GM18517 (cell line): ENCODE results near the gene CTTNBP2.
A peak's percentile ranks its signal among the peaks of the same experiment; 100 is the strongest.
"Not testable (repeated sequence)": the region's sequence is repeated elsewhere in the genome, so short reads cannot be mapped to it uniquely, and the experiment has no call there.

Source experiments
- ATAC-seq: cut with Tn5 transposase; IDR thresholded peaks from one replicate; pipeline ENCODE4 v1.9.1; 2021; ENCODE audit warnings: mild to moderate bottlenecking, moderate library complexity; ENCODE audit not compliant: unreplicated experiment

Gene CTTNBP2

DNA sequence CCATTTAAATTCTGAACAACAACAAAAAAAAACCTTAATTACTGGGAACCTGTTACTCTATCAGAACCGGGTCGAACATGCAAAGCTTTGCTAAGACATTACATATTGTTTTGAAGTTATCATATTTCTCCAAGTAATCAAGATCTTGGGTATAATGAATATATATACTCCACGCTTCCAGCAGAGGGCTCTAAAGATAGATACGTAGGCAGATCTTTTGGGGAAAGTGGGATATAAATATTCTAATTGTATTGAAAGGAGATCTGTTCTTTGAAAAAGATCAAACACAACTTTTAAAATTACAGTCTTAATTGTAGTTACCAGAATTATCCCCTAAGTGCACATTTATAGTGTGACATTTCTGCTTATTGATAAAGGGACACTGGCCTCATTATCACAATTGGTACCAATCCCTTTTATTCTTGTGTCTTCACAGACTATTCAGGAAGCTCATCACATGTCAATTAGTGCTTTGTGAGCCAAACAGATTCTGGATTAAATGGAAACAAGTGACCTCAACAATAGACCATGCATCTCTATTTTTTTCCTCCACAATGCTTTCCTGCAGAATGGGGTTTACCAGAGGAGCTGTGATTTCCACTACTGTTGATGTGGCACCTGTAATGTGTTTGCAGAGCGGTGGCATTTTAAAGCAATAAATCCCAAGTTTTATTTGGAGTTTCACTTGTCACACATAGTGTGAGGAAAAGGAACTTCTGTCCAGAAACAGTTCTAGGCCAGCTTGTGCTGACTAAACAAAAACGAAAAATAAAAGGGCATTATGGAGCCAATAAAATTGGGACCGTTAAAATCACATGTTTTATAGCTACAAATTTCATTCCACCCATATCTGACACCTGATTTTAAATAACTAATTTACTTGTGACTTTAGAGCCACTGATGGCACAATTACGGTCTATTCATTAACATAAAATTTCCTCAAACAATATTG is 122.4 kb downstream of the CTTNBP2 start:
- ATAC-seq: no peak

DNA sequence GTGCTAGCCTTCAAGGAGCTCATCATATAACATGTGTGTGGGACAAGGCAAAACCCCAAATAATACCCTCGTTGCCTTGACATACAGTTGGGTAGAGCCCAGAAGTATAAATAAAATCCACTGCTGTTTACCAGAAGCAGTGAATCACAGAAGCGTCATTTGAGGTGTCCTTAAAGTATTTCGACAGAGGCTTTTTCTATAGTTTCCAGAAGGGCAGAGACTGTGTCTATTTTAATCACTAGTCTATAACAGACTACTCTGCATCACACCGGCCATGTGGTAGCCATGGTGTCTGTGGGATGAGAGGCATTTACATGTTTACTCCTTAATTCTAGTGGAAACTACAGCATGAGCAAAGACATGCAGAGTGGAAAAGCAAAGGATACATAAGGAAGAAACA is 131.3 kb downstream of the CTTNBP2 start:
- ATAC-seq: no peak

DNA sequence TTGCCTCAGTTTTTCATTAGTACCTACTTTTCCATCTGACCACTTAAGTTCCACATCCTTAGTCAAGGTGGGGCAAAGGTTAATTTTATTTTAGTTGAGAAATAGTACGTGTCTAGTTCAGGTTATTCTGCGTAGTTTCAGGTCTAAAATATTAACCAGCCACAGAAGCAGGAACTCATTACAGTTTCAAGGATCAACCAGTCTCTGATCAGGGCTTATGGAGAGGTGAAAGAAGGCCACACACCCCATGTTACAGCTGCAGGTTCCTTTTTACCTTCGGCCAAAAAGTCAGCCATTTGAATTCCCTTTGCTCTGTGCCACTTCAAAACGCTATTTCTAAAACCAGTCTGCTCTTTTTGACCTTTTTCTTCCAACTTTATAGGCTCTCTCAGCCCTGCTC is 134.2 kb downstream of the CTTNBP2 start:
- ATAC-seq: no peak

DNA sequence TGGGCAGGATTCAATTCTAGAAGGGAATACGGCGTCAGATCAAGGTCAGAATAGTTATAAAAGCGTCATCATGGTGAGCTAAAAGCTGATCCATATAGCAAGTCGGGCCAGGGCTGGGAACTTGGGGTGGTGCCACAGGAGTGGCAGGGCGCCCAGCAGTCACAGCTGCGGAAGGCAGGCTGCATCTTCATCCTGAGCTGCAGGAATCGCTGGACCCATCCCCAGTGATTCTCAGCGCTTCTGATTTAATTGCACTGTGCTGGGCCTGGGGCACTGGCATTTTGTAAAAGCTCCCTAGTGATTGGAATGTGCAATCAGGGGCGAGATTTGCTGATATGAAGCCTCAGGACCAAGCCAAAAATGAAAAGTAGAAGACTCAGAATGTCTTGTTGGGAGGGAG is 135.3 kb downstream of the CTTNBP2 start:
- ATAC-seq: no peak

DNA sequence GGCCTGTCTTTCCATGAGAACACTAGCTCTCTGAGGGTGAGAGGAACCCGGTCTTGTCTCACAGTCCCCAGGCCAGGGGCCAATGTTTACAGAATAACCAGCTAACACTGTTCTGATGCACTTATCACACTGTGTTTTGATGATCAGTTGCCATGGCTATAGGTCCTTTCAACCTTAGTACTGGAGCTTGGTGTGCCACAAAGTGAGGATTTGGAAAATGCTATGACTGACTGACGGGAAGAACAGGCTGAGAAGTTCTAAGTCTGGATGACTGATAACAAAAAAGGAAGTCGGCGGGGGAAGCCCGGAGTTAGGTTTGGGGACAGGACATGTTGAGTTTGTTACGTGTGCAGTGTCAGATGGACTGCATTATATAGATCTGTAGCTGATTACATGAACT is 141.8 kb downstream of the CTTNBP2 start:
- peak; percentile 90 for ATAC-seq

DNA sequence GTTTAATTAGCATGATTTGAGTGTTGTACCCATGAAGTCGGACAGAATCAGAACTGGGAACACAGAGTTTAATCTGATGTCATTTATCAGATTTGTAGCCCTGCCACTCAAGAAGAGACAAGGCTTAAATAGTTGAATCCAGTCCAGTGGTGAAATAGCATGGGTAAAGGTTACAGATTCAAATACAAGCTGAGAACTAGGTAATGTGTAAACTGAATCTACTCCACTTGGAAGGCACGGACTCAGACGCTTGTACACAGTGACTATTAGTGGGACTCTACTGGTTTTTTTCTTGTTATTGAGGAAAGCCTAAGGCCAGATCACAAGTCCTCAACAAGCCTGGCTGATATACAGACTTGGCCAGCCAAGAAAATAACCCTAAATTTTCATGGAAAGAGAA is 142.9 kb downstream of the CTTNBP2 start:
- no peak for ATAC-seq

DNA sequence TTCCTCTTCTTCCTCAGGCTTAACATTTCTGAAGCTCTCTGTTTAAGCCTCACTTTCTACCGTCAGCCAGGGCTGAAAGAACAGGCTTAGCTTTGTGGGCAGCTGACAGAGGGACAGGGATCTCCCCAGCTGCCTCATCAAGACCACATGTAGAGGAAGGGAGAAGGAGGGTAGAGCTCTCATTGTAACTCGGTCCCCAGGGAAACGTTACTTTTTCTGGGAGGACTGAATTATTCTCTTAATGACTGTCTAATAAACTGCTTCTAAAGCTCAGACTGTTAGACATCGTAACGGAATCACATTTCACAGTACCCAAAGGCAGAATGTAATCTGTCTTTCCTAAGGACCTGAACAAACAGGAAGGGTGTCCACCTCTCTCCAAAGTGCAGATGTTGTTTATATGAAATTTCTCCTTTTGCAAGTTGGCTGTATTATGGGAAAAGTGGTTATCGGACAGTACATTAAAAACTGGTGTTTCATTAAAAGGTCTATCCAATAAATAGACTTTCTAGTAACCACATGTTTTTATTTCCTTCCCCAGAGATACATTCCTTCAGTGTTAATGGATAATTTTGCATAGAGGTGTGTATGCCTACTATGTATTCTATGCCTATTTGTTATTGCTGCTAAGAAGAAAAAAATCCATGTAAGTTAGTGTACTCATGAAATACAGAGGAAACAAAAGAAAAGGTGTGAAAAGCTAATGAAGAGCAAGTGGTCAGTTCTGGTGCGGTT is 144.2 kb downstream of the CTTNBP2 start:
- ATAC-seq: no peak

DNA sequence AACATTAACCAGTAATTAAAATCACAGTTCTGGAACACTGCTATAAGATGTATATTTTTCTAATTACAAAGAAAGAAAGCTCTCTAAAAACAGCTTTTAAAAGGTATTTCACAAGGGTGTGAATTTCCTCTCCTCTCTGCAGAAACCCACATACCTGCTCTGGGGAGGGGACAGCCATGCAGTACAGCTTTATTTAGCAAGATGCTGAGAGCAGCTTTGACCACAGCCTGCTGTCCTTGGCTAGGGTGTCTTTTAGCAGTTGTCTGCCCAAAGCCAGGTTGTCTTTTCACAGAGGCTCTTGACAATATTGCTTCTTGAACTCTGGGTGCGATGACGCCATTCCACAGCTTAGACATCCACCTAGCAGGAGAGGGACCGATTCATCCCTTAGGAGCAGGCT is 148.3 kb downstream of the CTTNBP2 start:
- ATAC-seq: no peak

DNA sequence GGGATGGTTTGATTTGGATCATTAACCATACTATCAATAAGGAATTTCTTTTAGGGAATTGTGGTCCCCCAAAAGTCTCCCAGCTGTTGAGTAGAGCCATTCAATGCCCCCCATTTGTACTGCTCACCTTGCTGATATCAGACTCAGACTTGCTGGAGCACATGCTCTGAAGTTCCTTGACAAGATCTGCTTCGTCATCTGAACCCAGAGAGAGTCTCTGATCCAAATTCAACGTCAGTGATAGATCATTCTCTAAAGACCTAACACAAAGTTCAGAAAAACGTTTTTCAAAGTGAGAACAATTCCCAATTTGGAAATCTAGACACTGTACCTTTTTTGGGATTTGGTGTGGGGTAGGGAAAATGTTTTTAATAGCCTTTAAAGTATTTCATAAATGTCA is 153.9 kb downstream of the CTTNBP2 start:
- ATAC-seq: no peak

DNA sequence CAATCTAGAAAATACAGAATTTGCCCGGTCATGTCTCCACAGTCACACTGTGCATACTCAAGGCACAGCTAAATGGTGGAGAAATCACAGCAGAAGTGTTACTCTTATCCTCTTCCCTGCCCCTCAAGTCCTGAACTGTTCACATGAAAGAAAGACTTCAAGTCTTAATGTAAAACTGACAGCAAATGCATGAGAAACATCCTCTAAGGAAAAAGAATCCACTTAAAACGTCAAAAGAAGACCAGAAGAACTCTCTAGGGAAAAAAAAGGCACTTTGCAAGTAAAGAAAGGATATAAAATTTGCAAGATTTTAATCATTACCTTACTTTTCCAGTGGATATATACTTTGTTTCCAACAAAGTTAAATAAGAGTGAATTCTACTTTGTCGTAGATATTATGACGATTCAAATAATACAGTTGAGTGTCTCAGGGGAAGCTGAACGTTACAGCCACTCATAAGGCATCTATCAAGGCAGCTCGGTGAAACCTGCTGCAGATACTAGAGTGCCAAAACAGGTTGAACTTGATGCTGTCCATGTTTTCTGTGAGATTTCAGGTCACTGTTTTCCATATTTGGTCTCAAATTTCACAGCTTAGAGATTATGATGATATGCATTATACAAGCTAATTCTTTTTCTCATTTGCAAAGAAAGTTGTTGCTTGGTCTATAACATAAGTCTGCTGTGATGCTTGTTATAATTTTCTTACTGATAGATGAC is 155.0 kb downstream of the CTTNBP2 start:
- ATAC-seq: no peak

DNA sequence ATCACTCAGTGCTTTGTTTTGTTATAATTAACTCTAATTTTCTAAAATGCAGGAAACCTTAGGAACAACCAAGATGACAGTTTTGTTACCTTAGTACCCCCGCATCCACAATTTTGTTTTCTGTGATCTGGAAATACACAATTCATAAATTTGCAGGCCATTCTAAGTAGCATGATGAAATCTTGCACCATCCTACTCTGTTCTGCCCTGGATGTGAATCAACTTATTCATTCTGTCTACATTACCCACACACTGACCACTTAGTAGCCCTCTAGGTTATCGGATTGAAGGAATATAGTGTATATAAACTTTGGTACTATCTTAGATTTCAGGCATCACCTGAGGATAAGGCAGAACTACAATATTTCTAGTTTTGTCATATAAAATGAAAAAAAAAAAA is 155.9 kb downstream of the CTTNBP2 start:
- no peak for ATAC-seq

DNA sequence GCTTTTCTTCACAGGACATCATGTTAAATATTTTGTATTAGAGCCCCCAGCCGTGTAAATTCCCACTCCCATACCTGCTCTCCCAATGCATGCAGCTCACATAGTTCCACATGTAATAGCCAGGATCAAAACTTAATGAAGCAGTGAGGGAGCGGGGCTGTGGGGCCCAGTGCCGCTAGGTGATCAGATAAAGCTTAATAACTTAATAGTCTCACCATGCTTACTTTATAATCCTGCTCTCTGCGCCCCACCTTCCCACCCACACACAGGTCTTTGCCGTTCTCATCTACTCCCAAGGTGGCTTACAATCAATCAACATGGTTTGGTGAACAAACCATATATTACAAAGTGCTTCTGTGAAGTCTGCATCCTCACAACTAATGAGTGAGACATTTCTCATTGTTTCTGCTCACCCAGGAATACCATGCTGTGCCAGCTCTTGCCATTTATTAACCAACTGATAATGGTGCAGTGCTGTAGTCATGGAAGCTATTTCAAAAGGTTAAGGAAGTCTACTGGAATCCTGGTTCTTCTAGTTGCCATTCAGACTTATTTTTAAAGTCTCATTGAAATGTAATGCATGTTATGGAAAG is 156.4 kb downstream of the CTTNBP2 start:
- ATAC-seq: no peak

DNA sequence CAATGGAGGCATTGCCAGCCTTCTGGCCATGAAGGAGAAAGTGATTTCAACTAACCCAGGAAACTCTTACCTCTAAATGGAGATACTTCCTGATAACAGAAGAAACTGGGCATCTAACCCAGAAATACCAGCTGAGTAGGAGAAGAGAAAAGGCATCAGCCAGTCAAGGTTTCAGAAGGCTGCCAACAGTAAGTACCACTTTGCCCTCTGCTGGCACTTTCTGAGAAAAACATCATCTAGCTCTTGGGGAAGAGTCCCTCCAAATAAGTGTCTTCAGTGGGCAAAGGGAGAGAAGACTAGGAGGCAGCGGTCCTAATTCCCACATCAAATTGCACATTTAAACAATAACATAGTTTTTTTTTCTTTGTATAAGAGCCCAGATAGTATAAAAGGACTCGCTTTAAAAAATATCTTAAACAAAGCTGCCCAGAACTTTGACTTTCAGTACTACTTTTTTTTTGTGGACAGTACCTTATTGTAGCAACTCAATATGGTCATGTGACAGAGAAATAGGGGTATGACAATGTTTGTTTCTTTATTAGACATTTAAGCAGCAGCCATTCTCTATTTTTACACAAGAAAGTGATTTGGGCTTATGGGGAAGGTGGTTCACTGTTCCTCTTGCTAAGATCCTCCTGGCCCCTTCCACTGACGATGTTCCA is 157.3 kb downstream of the CTTNBP2 start:
- peak; percentile 90 for ATAC-seq

DNA sequence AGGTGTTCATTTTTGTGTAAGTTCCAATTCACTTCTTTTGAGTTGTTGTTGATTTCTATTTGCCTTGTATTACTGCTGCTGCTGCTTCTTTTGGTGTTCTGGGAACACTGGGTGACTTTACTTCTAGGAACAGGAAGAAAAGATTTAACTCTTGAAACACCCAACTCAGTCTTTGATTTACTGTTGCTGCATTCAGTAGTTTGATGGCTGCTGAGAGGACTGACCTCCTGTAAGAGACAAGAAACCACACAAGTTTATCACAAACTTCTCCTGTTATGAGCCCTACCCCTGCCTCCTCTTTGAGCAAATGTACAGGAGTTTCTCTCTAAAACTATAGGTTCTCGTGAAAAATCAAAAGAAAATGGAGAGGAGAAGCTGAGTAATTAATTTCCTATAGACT is 161.7 kb downstream of the CTTNBP2 start:
- no peak for ATAC-seq

DNA sequence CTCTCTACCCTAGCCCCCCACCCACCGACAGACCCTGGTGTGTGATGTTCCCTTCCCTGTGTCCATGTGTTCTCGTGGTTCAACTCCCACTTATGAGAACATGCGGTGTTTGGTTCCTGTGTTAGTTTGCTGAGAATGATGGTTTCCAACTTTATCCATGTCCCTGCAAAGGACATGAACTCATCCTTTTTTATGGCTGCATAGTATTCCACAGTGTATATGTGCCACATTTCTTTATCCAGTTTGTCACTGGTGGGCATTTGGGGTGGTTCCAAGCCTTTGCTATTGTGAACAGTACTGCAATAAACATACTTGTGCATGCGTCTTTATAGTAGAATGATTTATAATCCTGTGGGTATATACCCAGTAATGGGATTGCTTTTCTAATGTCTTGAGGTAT is 165.1 kb downstream of the CTTNBP2 start:
- not testable (repeated sequence) for ATAC-seq

DNA sequence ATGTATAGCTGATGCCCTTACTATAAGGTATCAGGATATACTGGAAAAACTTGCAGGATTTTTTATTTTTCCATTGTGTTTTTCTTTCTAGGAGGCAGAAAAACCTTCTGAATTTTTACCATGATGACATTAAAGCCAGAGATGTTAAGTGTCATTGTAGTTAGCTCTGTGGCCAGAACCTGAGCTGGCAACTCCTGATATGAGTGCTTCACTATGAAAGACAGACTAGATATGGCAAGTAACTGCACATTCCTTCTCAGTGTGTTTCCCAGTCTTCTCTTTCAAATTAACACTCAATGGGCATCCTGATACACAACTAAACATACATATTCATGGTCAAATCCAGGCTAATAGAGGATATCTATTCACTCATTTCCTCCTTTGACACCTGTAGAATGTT is 166.2 kb downstream of the CTTNBP2 start:
- no peak for ATAC-seq

DNA sequence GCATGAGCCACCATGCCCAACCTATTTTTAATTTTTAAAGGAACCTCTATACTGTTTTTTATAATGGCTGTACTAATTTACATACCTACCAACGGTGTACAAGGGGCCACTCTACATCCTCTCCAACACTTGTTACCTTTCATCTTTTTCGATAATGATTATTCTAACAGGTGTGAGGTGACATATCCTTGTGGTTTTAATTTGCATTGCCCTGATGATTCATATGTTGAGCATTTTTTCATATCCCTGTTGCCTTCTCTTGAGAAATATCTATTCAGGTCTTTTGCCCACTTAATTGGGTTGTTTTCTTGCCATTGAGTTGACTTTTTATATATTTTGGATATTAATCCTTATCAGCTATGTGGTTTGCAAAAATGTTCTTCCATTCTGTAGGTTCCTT is 167.0 kb downstream of the CTTNBP2 start:
- ATAC-seq: no peak

DNA sequence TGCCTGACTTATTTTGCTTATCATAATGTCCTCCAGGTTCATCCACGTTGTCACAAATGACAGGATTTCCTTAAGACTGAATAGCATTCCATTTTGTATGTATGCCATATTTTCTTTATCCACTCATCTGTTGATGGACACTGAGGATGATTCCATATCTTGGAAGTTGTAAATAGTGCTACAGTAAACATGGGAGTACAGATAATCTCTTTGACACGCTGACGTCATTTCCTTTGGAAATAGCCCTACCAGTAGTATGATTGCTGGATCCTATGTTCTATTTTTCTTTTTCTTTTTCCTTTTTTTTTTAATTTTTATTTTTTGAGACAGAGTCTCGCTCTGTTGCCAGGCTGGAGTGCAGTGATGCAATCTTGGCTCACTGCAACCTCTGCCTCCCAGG is 167.6 kb downstream of the CTTNBP2 start:
- no peak for ATAC-seq

DNA sequence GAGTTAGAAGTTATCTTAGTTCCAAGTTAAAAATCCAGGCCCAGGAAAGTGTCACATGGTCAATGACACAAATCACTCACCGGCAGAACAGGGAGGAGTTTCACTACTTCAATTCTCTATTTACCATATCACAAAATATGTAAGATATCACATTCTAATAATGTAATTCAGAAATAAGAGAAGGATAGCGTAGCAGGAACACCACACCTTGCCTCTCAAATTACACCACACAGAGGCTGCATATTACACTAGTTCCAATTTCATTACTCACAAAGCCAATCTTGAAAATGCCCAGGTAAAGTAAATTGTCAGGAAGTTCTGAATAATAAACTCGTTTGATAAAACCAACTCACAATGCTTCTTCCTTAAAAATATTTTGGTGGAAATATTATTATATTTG is 169.2 kb downstream of the CTTNBP2 start:
- ATAC-seq: no peak

DNA sequence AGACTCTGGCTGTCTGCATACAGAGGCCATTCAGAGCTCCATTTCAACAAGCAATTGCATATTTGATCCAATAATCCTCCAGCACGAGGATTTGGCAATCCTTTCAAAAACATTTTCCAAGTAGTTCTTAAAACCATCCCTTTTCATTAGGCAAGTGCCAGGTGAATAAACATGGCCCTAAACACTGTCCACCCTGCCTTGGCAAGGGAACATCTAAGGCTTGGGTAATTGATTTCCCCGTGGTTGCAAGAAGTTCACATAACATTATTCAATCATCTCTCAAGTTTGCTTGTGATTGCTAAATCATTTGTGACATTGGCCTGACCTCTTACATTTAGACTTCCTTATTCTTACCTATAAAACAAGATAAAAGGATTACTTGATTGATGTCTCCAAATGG is 175.2 kb downstream of the CTTNBP2 start:
- ATAC-seq: no peak

DNA sequence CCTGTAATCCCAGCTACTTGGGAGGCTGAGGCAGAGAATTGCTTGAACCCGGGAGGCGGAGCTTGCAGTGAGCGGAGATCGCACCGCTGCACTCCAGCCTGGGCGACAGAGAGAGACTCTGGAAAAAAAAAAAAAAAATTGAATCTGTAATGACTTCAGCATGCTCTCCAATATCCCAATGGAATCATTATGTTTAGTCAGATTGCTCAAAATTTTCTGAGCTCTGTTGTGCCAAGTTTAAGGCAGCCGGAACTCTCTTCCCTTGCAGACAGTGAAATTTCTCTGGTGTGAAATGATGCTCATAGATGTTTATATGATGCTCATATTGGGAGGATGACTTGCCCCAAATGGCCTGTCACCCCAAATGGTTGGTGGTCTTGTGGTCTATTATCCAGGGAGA is 180.9 kb downstream of the CTTNBP2 start:
- ATAC-seq: no peak
